Astrocyte (in vitro differentiated cells and primary cell): ENCODE results near the gene MYOG. TPM values are rescaled to one million over a fixed set of nuclear protein-coding genes. Genes with fewer than 3 reads are reported as not detected.

Experiments used
- DNase-seq: peaks from one replicate; pipeline ENCODE4 v3.0.0-alpha.2; 2010; ENCODE audit warnings: low read depth
- FAIRE-seq: peaks from 2 replicates; lab custom pipeline; 2011; peaks lifted over from hg19 to GRCh38; lab: Jason Lieb, UNC
- H2AFZ ChIP-seq: 2 replicates; pipeline ENCODE4 v1.6.0; 2012; ENCODE audit warnings: low read depth, low read length, inconsistent platforms
- H3K27ac ChIP-seq: 2 replicates; pipeline ENCODE4 v1.5.1; 2011; ENCODE audit warnings: low read depth, low read length, inconsistent platforms
- H3K27me3 ChIP-seq: 2 replicates; pipeline ENCODE4 v1.6.0; 2011; ENCODE audit warnings: low read length, inconsistent platforms; ENCODE audit not compliant: insufficient read depth
- H3K36me3 ChIP-seq: 2 replicates; pipeline ENCODE4 v1.5.1; 2011; ENCODE audit warnings: low read length, inconsistent platforms; ENCODE audit not compliant: insufficient read depth
- H3K4me1 ChIP-seq: 2 replicates; pipeline ENCODE4 v1.5.1; 2011; ENCODE audit warnings: low read length, inconsistent platforms; ENCODE audit not compliant: insufficient read depth
- H3K4me2 ChIP-seq: 2 replicates; pipeline ENCODE4 v1.6.0; 2012; ENCODE audit warnings: low read length, inconsistent platforms
- H3K4me3 ChIP-seq: 2 replicates; pipeline ENCODE4 v1.5.1; 2011; ENCODE audit warnings: low read depth, mild to moderate bottlenecking, low read length, inconsistent platforms; ENCODE audit not compliant: insufficient read depth
- H3K79me2 ChIP-seq: 2 replicates; pipeline ENCODE4 v1.6.0; 2012; ENCODE audit warnings: mild to moderate bottlenecking, low read length, inconsistent platforms; ENCODE audit not compliant: insufficient read depth
- H3K9ac ChIP-seq: 2 replicates; pipeline ENCODE4 v1.6.0; 2012; ENCODE audit warnings: mild to moderate bottlenecking, low read length, inconsistent platforms
- H3K9me3 ChIP-seq: 2 replicates; pipeline ENCODE4 v1.5.1; 2012; ENCODE audit warnings: low read depth, mild to moderate bottlenecking, low read length, inconsistent platforms; ENCODE audit not compliant: insufficient read depth
- H4K20me1 ChIP-seq: 2 replicates; pipeline ENCODE4 v1.6.0; 2012; ENCODE audit warnings: low read length, inconsistent platforms; ENCODE audit not compliant: insufficient read depth
- H3K27ac Mint-ChIP-seq: one replicate; pipeline ENCODE4 v1.8.0; 2021; ENCODE audit warnings: mild to moderate bottlenecking, mixed read lengths; ENCODE audit not compliant: unreplicated experiment
- H3K27me3 Mint-ChIP-seq: one replicate; pipeline ENCODE4 v1.8.0; 2021; ENCODE audit warnings: low read depth, mixed read lengths; ENCODE audit not compliant: unreplicated experiment
- H3K36me3 Mint-ChIP-seq: one replicate; pipeline ENCODE4 v1.8.0; 2021; ENCODE audit warnings: low read depth, mixed read lengths; ENCODE audit not compliant: unreplicated experiment
- H3K4me1 Mint-ChIP-seq: one replicate; pipeline ENCODE4 v1.8.0; 2021; ENCODE audit warnings: low read depth, mixed read lengths; ENCODE audit not compliant: unreplicated experiment
- H3K4me3 Mint-ChIP-seq: one replicate; pipeline ENCODE4 v1.8.0; 2021; ENCODE audit warnings: mild to moderate bottlenecking, moderate library complexity, mixed read lengths; ENCODE audit not compliant: unreplicated experiment
- H3K9me3 Mint-ChIP-seq: one replicate; pipeline ENCODE4 v1.8.0; 2021; ENCODE audit warnings: mild to moderate bottlenecking, mixed read lengths; ENCODE audit not compliant: unreplicated experiment
- EZH2 ChIP-seq: IDR thresholded peaks from 2 replicates; pipeline ENCODE4 v1.6.1; 2012; ENCODE audit warnings: mild to moderate bottlenecking, low read length, inconsistent platforms; ENCODE audit not compliant: insufficient read depth
- total RNA-seq: library from RNA; stranded (reverse); gene quantifications from 2 replicates; pipeline ENCODE4 v1.2.1, GENCODE V29; 2021
- TF ChIP-seq, protein P1 (sequence below): IDR thresholded peaks from 2 replicates; pipeline ENCODE4 v1.5.1; 2011; ENCODE audit warnings: low read depth, mild to moderate bottlenecking, inconsistent platforms, low read length, moderate library complexity; ENCODE audit not compliant: insufficient read depth

The MYOG gene
- total RNA-seq, 1 donor from 2014 or later = not detected

DNA sequence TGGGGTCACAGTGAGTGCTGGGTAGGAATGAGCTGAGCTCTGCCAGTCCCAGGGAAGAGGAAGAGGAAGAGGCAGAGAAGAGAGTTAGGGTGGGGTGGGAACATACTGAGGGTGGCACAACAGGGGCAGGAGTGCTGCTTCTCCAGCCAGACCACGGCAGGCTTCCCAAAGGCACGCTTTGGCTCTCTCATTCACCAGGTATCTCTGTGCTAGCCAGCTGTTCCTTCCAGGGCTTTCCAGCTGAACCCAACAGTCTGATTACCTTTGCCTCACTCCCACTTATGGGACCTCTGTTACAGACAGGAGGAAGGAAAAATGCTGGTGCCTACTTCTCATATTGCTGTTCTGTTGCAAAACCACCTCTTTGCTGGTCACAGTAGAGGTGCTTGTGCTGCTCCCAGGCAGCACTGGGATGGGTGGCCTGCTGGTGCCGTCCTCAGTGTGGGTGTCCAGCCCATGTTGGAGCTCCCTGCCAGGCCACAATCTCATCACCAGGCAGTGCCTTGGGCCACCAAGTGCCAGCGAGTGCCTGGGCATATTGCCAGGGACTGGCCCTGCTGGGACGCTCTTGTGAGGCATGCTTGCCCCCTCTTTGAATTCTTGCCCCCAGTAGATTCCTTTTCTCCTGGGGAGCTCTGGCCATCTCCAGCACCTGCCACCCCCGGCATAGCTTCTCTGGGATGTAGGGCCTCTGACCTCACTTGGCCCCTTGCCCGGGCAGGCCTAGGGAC is 43.9 kb upstream of the MYOG start:
- no peak overlapping the region for H3K4me3 Mint-ChIP-seq
- H3K36me3 ChIP-seq = no peaks in the 10 kb centered on the region
- peaks cover 10% of the 10 kb centered on the region for H4K20me1 ChIP-seq
- no peak overlapping the region for H3K4me3 ChIP-seq
- H3K27me3 Mint-ChIP-seq = peaks cover 32% of the 10 kb centered on the region
- H3K79me2 ChIP-seq = no peaks in the 10 kb centered on the region
- no peak overlapping the region for H3K27ac Mint-ChIP-seq
- peaks cover 11% of the 10 kb centered on the region for H3K4me1 ChIP-seq
- no peak overlapping the region for H3K27ac ChIP-seq
- FAIRE-seq = no peak
- H3K9ac ChIP-seq = no peak overlapping the region
- H3K9me3 Mint-ChIP-seq = no peaks in the 10 kb centered on the region
- no peaks in the 10 kb centered on the region for H3K9me3 ChIP-seq
- H2AFZ ChIP-seq = no peak overlapping the region
- peak overlapping the region; percentile 12 for H3K4me2 ChIP-seq
- peaks cover 3% of the 10 kb centered on the region for H3K36me3 Mint-ChIP-seq
- no peak for DNase-seq
- no peak for TF ChIP-seq EZH2
- TF ChIP-seq, protein P1, sequence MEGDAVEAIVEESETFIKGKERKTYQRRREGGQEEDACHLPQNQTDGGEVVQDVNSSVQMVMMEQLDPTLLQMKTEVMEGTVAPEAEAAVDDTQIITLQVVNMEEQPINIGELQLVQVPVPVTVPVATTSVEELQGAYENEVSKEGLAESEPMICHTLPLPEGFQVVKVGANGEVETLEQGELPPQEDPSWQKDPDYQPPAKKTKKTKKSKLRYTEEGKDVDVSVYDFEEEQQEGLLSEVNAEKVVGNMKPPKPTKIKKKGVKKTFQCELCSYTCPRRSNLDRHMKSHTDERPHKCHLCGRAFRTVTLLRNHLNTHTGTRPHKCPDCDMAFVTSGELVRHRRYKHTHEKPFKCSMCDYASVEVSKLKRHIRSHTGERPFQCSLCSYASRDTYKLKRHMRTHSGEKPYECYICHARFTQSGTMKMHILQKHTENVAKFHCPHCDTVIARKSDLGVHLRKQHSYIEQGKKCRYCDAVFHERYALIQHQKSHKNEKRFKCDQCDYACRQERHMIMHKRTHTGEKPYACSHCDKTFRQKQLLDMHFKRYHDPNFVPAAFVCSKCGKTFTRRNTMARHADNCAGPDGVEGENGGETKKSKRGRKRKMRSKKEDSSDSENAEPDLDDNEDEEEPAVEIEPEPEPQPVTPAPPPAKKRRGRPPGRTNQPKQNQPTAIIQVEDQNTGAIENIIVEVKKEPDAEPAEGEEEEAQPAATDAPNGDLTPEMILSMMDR = no peak
- peaks cover under 1% of the 10 kb centered on the region for H3K27me3 ChIP-seq
- H3K4me1 Mint-ChIP-seq = peaks cover 23% of the 10 kb centered on the region

DNA sequence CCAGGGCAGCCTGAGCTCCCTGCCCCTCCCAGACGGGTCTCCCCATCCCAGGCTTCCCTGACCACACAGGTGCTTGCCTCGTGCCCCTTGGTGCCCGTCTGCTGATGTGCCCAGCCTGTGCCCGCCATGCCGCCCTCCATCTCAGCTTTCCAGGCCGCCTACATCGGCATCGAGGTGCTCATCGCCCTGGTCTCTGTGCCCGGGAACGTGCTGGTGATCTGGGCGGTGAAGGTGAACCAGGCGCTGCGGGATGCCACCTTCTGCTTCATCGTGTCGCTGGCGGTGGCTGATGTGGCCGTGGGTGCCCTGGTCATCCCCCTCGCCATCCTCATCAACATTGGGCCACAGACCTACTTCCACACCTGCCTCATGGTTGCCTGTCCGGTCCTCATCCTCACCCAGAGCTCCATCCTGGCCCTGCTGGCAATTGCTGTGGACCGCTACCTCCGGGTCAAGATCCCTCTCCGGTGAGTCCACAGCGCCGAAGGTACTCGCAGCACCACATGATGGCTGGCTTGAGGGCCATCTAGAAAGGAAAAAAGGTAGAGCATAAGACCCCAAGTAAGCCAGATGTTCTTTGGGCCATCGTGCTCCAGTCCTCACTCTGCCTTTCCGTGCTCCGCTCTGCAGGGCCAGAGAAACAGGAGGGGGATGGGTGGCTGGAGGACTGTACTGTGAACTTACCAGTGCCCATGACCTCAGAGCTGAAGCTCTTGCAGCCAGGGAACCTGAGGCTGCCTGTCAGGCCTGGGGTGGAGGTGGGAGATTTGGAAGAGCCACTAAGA is 43.1 kb upstream of the MYOG start:
- Histone ChIP-seq H3K9me3 (no peaks in the 10 kb centered on the region), H3K4me1 (peaks cover 11% of the 10 kb centered on the region), H3K27ac (no peak overlapping the region), H3K27me3 (peaks cover 4% of the 10 kb centered on the region), H4K20me1 (peaks cover 10% of the 10 kb centered on the region), H3K36me3 (no peaks in the 10 kb centered on the region), H3K79me2 (no peaks in the 10 kb centered on the region), H2AFZ (no peak overlapping the region), H3K4me2 (peak overlapping the region; percentile 88), H3K9ac (peak overlapping the region; percentile 12), H3K4me3 (peak overlapping the region; percentile 61)
- peaks cover 3% of the 10 kb centered on the region for H3K36me3 Mint-ChIP-seq
- no peak overlapping the region for H3K27ac Mint-ChIP-seq
- DNase-seq = no peak
- FAIRE-seq = no peak
- peaks cover 19% of the 10 kb centered on the region for H3K4me1 Mint-ChIP-seq
- H3K27me3 Mint-ChIP-seq = peaks cover 40% of the 10 kb centered on the region
- peak overlapping the region; percentile 12 for H3K4me3 Mint-ChIP-seq
- TF ChIP-seq, protein P1 = no peak
- no peak for TF ChIP-seq EZH2
- no peaks in the 10 kb centered on the region for H3K9me3 Mint-ChIP-seq
